Endometrium (tissue), 2 donors: ENCODE measurements around the gene RASSF8.
"Not testable (repeated sequence)": the region's sequence is repeated elsewhere in the genome, so short reads cannot be mapped to it uniquely, and the experiment has no call there.

Experiments used
- FAIRE-seq: peaks from 2 replicates; lab custom pipeline; 2012; peaks lifted over from hg19 to GRCh38; lab: Jason Lieb, UNC
- donor health status: control.
- donor health status: control.

RASSF8 gene

DNA sequence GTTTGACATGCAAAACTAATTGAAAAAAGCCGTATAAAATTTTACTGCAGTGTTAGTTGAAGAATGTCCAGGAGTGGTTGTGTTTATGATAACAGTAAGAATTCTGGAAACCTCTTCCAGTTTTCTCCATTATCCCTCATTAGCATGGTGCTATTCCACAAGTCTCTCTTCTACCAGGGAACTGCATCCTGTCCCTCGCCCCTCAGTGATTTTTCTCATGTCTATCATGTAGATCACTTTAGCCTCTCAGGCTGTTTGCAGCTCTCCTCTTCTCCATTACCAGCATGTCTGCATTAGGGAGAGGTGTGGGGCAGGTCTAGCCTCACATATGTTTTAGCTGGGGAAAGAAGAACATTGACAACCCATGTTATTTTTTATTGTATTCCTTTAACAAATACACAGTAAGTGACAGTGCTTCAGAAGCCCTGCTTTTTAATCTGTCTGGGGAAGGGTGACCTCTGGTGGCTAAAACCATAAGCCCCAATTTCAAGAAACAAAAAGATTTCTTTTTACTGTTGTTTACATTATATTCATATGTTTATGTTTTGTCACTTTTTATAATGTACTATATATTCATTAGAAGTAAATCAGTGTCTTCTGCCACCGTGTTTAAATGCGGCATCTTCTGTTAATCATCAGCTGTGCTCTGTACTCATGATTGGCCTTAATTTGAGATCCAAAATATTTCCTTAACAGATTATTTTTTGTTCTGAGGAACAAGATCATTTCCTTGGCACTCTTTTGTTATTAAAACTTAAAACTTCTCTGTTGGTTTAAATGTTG is 70.7 kb downstream of the RASSF8 start:
- no peak for FAIRE-seq

DNA sequence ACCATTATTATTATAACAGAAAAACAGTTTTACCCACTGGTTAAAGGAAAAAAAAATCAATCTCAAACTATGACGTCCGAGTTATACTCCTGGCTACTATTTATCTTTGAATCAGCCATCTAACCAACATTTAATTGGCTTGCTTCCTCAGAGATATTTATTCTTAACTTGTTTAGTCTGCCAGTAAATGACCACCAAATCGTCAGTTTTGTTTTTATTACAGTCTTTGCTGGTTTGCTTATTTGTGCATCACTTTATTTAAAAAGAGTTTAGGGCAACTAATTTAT is 71.2 kb downstream of the RASSF8 start:
- FAIRE-seq: no peak

DNA sequence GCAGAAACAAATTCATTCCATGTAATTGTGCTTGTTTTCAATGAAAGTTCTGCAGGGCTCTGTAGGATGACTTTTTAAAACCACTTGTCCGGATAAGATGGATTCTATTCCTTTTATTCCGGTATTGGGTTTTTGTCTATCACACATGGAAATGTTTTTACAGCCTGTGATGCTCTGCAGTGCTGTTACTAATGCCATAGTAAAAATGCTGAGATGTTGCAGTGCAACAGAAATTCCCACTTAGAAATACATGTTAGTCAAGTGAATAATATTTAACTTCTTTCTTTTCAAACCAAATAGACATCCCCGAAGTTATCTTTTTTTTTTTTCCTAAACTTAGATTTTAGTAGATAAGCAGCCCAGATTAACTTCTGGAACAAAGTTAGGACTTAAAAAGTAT is 71.9 kb downstream of the RASSF8 start:
- no peak for FAIRE-seq

DNA sequence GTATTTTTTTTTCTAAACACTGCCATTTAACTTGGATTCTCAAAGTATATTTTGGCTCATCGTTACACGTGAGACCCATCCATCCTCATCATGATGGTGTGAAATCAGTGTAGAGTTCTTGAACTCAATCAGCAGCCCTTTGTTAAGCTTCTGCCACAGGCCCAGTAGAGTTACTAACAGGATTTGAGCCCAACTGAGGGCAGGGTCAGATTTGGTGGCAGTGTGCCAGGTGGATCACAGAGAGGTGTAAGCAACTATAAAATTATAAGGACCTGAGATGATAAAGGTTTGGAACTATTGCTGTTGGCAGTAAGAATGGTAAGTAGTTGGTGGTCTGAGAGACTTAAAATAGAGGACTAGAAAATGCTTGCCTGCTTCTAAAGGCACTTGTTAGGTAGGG is 72.8 kb downstream of the RASSF8 start:
- no peak for FAIRE-seq

DNA sequence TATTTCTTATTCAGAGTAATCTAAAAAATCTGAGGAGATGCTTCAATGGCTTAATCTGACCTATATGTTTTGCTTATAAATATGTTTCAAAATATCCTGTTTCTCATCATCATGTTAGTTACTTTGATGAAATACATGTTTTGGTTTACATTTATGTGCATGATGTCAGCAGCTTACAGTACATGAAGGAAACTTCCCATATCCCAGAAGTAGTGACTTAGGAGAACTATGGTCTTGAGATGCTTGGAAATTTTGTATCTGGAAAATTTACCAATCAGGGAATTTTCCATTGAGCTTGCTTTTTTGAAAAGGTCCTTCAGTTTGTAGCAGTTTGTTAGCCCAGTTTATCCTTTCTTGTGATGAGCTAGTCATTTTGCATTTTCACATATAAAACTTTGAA is 73.3 kb downstream of the RASSF8 start:
- FAIRE-seq: no peak

DNA sequence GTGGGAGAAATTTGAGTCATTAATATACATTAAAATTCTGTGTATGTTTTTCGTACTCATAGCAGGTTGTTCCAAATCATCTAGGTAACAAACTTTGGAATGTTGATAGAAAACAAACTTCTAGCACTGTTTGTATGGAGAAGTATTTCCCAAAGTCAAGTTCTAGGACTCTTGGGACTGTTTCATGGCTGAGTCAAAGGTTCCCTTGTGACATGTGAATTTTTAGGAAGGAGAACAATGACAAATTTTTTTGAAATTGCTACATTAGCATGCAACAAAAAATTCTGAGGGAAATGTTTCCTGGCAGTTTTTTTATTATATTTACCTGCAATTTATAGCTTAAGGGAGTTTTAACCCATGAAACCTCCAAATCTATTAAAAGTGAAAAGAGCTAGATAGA is 73.8 kb downstream of the RASSF8 start:
- FAIRE-seq: no peak

DNA sequence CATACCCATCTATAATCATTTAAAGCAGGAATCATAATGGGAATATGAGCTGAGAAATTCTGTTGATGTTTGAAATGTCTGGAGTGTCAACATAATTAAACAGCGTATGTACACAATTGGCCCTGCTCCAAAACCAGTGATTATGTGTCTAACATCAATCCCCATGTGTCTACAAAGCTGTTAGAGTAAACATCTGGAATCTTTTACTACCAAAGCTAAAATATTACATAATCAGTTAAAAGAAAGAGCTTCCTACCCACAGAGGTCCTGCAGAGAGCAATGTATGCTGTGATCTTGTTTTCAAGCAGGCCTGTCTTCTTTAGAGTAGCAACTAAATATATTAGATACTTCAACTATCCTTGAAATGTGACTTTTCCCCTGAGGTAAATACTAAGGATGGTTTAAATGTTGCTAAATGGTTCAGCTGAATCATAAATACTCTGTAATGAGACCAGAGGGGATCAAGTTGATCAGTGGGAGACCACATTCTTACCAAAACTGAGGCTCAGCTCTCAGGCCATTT is 74.3 kb downstream of the RASSF8 start:
- no peak for FAIRE-seq

DNA sequence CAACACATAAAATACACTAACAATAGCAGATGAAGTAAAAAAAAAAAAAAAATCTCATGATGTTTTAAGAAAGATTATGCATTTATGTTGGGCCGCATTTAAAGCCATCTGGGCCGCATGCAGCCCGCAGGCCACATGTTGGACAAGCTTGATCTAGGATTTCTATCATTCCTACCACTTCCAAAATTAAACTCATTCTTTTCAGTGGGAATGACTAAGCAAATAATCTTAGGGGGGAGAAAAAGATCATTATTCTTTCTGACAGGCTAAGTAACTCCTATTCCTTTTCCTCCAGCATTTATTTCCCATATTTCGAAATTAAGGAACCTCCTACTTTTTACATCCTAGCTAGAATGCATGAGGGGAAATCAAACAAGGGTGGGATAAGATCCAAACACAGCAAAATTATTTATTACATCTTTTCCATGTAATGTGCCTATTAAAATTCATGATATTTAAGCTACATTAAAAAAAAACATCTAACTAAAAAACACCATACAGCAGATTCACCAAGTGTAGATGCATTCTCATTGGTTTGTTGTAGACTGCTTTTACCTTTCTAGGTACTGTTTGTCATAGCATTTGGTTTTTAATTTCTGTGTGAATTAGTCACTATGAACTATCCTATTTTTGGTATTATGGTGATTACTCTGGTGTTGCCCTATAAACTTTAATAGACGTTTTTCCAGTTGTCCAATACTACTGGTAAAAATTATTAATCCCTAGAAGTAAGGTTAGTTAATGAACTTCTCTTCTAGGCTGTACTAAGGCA is 76.1 kb downstream of the RASSF8 start:
- FAIRE-seq: peak; percentile 70

DNA sequence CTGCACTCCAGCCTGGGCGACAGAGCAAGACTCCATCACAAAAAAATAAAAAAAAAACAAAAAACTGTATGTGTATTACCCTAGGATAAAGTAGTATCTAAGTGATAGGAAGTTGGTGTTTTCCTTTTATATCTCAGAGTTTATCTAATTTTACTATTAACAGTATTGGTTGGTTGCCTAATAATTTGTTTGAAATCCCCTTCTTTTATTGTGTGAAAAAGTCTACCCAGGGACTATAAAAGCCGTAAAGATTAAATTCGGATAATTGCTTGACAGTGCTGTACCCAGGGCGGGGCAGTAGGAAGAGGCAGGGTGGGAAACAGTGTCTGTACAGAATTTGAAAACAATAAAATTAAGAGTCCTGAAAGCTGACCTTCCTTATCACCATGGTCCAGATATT is 78.4 kb downstream of the RASSF8 start:
- no peak for FAIRE-seq

DNA sequence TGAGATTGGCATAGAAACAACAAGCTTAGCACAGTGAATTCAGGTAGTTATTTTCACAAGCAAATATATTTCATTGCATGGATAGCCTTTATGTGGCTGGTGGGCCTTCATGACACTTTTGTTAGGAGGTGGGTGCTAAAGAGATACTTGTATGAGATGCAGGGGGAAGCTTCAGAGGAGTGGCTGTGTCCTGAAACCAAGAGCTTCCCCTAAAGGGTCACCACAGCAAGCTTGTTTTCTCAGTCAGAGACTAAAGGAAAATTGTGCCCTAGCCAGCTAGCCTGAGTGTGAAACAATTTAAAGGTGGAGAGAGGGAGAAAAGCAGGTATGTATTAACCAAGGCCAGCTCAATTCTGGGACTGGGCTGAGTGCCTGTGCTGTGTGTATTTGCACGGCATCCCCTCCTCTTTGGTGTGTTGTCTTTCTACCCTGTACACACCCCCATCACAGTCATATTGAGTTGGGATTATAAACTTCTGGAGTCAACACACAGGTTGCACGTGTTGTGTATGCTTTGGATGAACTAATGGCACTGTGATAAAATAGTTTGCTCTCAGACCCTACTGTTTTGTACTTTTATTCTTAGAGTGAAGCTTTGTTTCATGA is 79.2 kb downstream of the RASSF8 start:
- FAIRE-seq: no peak

DNA sequence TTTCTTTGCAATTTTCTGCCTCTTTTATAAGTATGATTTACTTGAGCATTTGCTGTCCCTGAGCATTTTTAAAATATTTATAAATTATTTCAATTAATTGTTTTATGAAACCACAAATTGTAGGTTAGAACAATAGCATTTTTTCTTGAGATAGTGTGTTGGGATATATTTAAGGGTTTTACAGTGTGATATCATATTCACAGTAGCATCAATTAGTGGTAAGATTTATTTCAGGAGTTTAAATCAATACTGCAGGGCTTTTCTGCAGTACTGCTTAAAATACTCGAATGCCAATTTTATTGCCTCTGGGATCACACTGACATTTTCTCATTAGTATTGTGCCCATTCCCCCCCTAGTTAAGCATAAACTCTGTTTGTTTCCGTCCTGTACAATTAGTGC is 84.2 kb downstream of the RASSF8 start:
- FAIRE-seq: no peak

DNA sequence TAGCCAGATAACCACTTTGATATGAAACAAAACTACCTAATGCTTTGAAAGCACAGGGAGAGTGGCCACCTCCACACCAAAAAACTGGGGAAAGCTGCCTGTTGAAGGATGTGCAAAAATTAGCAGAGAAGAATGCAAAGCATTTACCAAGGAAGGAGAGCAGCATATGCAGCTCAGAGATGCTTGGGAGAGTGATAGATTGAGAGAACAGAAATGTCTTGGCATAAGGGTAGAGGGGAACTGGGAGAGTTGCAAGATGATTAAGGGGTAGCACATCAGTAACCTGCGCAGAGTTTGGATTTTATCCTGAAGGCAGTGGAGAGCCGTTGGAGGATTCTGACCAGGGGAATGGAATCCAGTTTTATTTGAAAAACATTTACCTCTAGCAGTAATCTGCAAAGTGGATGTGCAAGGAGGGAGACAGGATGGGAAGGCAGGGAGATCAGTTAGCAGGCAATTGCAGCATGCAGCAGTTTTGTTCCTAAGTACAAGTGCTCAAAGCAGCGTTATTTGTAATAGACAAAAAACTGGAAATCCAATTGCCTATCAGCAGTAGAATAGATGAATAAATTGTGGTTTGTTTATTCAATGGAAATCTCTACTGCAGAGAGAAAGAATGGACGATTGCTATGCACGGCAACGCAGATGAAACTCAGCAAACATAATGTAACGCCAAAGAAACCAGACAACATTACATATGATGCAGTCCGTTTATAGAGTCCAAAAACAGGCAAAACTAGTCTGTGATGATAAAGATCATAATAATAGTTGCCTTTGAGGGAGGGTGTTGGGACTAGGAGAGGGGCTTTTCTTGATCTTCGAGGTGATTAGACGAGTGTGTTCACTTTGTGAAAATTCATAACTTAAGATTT is 84.9 kb downstream of the RASSF8 start:
- FAIRE-seq: no peak

DNA sequence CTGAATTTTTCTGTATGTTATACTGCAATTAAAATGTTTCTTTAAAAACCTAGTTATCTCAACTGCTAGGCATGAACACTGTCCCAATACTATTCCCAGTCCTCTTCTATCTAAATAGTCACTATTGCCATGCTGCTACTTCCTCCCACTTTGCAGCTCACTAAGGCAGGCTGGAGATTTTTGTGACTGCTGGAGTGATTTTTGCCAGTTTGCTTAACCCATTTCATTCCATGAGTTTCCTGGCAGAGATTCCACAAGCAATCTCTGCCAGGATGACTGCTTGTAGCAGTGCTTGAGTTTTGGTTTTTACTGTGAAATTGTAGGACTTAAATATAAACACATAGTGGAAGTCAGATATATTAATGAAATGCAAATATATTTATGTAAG is 85.5 kb downstream of the RASSF8 start:
- no peak for FAIRE-seq

DNA sequence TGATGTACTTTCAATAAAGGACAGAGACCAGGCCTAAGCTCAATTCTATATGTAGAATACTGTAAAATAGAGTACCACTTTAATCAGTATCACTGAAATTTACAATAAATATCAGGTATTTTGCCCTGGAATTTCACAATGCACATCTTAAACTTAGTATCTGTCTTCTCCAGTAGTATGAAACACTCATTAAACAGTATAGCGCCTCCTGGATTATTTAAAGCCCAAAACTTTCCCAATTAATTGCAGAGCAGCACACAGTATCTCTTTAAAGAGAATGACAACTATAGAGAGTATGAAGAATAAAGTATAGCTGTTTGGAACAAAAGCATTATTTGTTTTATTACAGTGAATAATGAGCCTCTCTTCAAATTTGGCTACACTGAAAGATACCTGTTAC is 86.1 kb downstream of the RASSF8 start:
- FAIRE-seq: no peak

DNA sequence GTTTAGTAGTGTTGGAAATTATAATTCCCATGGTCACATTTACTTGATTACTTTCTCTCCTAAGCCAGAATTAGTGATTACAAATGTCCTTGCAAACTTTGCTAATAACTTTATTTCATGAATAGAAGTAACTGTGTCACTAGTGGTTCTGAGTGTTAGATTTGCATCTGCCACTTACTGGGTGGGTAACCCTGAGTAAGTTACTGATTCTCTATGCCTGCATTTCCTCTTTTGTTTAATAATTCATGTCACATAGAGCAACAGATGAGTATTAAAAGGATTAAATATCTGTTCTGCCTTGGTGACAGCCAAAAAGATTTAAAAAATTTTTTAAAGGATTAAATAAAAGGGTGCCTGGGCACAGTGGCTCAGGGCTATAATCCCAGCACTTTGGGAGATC is 87.7 kb downstream of the RASSF8 start:
- FAIRE-seq: no peak

DNA sequence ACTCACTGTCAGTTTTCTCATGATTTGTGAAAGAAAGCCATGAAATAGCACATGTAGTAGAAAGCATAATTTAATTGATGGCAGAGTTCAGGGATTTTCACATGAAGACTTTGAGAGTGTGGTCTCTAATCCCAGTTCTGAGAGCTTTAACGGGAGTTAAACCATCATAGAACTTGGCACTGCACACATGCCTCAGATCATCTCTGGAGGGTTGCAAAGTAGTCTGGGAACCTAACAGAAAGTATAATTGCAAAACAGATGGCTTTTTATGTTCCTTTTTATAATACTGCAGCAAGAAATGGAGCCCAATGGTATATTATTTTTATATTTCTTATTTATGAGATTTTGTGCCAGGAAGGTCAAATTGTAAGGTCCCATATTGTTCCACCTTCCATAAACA is 88.4 kb downstream of the RASSF8 start:
- peak; percentile 90 for FAIRE-seq

DNA sequence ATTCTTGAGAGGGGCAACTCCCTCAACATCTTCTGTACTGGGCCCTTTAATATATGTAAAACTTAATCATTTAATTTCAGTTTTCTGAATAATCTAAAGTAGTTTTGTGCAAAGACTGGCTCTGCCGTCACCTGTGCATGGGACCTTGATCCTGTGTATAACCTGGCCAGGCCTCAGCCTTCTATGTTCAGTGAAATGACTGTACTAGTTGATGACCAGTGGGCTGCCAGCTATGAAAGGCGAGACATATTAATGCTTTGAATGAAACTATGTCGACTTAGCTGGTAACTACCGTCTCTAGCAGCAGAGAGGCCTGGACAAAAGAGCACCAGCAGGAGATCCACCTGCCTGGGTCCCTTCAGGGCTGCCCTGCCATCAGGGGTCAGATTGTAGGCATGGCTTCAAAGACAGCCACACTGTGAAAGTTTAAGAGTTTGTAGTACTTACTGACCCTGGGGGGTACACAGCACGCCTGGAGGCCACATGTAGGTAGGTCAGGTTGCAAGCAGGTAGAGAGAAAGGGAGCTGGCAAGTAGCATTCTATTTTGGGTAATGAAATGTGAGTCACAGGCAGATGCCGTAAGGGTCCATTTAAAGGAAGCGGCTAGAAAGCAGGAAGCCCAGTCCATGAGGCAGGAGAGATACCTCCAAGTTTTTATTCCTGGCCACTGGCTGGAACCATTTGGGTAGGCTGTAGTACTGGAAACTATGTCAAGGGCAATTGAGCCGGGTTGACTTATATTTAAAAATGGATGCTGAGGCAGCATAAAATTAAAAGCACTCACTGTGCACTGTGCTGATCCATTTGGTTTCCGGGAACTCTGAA is 89.1 kb downstream of the RASSF8 start:
- FAIRE-seq: no peak

DNA sequence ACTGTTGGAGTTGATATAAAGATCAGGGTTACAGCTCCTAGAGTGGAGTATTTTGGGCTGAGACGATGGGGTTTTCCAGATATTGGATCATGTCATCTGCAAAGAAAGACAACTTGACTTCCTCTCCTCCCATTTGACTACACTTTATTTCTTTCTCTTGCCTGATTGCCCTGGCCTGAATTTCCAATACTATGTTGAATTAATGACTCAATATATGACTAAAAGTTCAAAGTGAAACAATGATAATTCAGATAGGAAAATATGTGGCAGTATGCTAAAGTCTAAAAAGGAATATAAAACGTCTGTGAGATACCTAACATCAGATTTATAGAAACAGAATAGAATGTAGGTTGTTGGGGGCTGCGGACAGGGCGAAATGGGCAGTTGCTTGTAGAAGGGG is 94.2 kb downstream of the RASSF8 start:
- no peak for FAIRE-seq

DNA sequence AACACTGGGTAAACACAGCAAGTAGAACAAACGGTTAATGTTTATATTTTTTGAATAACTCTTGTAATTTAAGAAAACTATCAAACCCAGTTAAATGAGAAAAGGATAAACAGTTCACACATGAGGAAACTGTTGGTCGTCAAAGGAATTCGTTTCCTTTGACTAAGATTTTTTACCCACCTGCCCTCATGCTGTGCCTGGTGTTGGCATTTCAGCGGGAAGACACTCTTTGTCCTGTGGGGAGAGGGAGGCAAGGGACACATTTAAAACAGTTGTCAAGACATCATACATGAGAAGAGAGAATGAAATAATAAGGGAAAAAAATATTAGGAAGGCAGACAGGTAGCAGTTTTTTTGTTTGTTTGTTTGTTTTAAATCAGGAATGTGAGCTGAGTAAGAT is 95.9 kb downstream of the RASSF8 start:
- peak; percentile 21 for FAIRE-seq

DNA sequence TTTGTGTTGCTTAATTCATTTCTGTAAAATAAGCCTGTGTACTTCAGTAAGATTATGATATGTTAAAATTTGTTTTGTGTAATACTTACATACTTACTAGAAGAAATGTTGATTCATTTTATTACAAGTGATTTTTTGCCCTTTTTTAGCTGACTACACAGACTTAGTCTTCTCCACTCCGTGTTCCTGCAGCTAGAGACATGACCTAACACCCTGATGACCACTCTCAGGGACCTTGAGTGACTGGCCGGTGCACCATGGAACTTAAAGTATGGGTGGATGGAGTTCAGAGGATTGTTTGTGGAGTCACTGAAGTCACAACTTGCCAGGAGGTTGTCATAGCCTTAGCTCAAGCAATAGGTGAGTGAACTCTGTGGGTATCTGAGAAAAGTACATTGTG is 96.6 kb downstream of the RASSF8 start:
- FAIRE-seq: no peak

DNA sequence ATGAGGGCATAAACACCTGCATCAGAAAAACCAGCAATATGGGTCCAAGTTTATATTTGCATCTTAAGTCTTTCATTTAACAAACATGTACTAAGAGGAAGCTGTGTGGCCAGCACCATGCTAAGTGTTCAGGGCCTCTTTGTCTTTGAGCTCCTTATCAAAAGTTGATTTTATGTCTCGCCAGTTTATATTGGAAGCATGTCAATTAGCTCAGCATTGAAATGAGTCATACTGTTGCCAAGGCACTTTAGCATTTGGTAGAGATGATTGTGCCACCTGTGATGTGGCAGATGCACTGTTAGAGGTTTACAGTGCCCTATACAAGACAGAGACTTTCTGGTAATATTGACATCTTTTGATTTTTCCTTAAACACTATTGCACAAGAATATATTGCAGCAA is 97.9 kb downstream of the RASSF8 start:
- no peak for FAIRE-seq

DNA sequence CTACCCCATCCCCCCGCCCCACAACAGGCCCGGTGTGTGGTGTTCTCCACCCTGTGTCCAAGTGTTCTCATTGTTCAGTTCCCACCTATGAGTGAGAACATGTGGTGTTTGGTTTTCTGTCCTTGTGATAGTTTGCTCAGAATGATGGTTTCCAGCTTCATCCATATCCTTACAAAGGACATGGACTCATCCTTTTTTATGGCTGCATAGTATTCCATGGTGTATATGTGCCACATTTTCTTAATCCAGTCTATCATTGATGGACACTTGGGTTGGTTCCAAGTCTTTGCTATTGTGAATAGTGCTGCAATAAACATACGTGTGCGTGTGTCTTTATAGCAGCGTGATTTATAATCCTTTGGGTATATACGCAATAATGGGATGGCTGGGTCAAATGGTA is 98.8 kb downstream of the RASSF8 start:
- FAIRE-seq: not testable (repeated sequence)
